ENCODE data around the gene EVL.

GRCh38 chr14:100150932-100151587, 85.8 kb downstream of the EVL start:
- TF ChIP-seq POLR2A (IDR thresholded peaks at IDR 0.05; ENCODE audit: low read length) (no peak), GATA1 (IDR thresholded peaks at IDR 0.05; ENCODE audit: low read depth, low read length) (no peak)
